Panc1 (cell line): ENCODE data around the gene PCSK5. TPM values are rescaled to one million over a fixed set of nuclear protein-coding genes. Genes with fewer than 3 reads are reported as not detected.

ENCODE experiments used
- ATAC-seq: fragments of 200-7000 bp; cut with Tn5 transposase; 2 replicates; pipeline ENCODE4 v1.9.1; 2020; ENCODE audit warnings: mild to moderate bottlenecking, moderate library complexity
- BruUV-seq: library from RNA; stranded (reverse); fragments of 400-500 nt; replicated peaks from 2 replicates; lab custom pipeline; 2021; lab: Mats Ljungman, UMichigan
- CTCF ChIA-PET: fragments of 300-600 bp; sonication (Branson Sonifier 250); formaldehyde crosslinking; loops from one replicate; lab custom pipeline; 2022; ENCODE audit warnings: antibody characterized with exemption; lab: Charles Lee
- POLR2A ChIA-PET: fragments of 300-600 bp; sonication (Branson Sonifier 250); formaldehyde crosslinking; loops from one replicate; lab custom pipeline; 2022; ENCODE audit warnings: antibody characterized with exemption; lab: Charles Lee
- DNase-seq: peaks from one replicate; pipeline ENCODE4 v3.0.0-alpha.2; 2010; ENCODE audit warnings: low read depth, low spot score
- H3K27ac ChIP-seq: 2 replicates; pipeline ENCODE4 v1.5.1; 2011; ENCODE audit warnings: mild to moderate bottlenecking, low read length, inconsistent platforms
- H3K27me3 ChIP-seq: fragments of 200-500 bp; sonication (Bioruptor generic); 2 replicates; pipeline ENCODE4 v1.6.0; 2014; ENCODE audit warnings: low read length, inconsistent platforms; ENCODE audit not compliant: control insufficient read depth, insufficient read depth
- H3K36me3 ChIP-seq: fragments of 200-500 bp; sonication (Bioruptor generic); 2 replicates; pipeline ENCODE4 v1.5.1; 2014; ENCODE audit warnings: inconsistent platforms, mild to moderate bottlenecking, low read length, moderate library complexity; ENCODE audit not compliant: control insufficient read depth, insufficient read depth
- H3K4me1 ChIP-seq: 2 replicates; pipeline ENCODE4 v1.5.1; 2011; ENCODE audit warnings: inconsistent platforms, mild to moderate bottlenecking, low read length, moderate library complexity; ENCODE audit not compliant: control insufficient read depth, insufficient read depth
- H3K4me3 ChIP-seq, 2 experiments: 2 replicates each; pipeline ENCODE4 v1.5.1; 2011 to 2012; ENCODE audit warnings: low read depth in 2 of 2, low read length in 2 of 2, mild to moderate bottlenecking in 2 of 2, inconsistent platforms in 1 of 2, moderate library complexity in 1 of 2
- H3K9me3 ChIP-seq: fragments of 200-500 bp; sonication (Bioruptor generic); 2 replicates; pipeline ENCODE4 v1.5.1; 2014; ENCODE audit warnings: low read depth, mild to moderate bottlenecking, inconsistent platforms, low read length, moderate library complexity; ENCODE audit not compliant: control insufficient read depth, insufficient read depth
- CTCF ChIP-seq: fragments of 450-650 bp; IDR thresholded peaks from 2 replicates; pipeline ENCODE4 v1.5.1; 2017; ENCODE audit warnings: mild to moderate bottlenecking
- POLR2AphosphoS5 ChIP-seq: IDR thresholded peaks from 2 replicates; pipeline ENCODE4 v1.6.1; 2012; ENCODE audit warnings: mild to moderate bottlenecking, low read depth, low read length, moderate library complexity
- SIN3A ChIP-seq: IDR thresholded peaks from 2 replicates; pipeline ENCODE4 v1.6.1; 2012; ENCODE audit warnings: low read depth, mild to moderate bottlenecking, low read length, moderate library complexity, borderline replicate concordance; ENCODE audit not compliant: insufficient read depth
- TCF7L2 ChIP-seq: IDR thresholded peaks from 2 replicates; pipeline ENCODE4 v1.6.1; 2011; ENCODE audit warnings: mild to moderate bottlenecking, low read depth, low read length, inconsistent platforms
- in situ Hi-C: cut with HindIII; loops from 2 replicates; pipeline ENCODE4 v1.10.0; 2016; ENCODE audit warnings: low sequenced_read_pairs, low pct_unique_long_range_greater_than_20kb
- intact Hi-C: fragments of 100-400 bp; cut with micrococcal nuclease; formaldehyde crosslinking; loops from one replicate; pipeline ENCODE4 v1.10.0; 2022; ENCODE audit not compliant: unreplicated experiment
- total RNA-seq: library from RNA; stranded (reverse); gene quantifications from one replicate; pipeline ENCODE4 v1.2.1, GENCODE V29; 2021; ENCODE audit not compliant: unreplicated experiment
- TF ChIP-seq, protein P1 (sequence below), 2 experiments: IDR thresholded peaks; 2 replicates each; pipeline ENCODE4 v1.6.1; 2011 to 2012; ENCODE audit warnings: low read depth in 2 of 2, control low read depth in 1 of 2, low read length in 1 of 2, mild to moderate bottlenecking in 1 of 2, moderate library complexity in 1 of 2; ENCODE audit not compliant: insufficient read depth in 1 of 2

The PCSK5 gene
- total RNA-seq, 1 experiment from 2014 or later = 0.21 TPM

GRCh38 chr9:76257311-76257710, 366.8 kb downstream of the PCSK5 start:
- H3K27ac ChIP-seq = no peak overlapping the region
- H3K9me3 ChIP-seq = no peaks in the 10 kb centered on the region
- H3K4me1 ChIP-seq = no peaks in the 10 kb centered on the region
- TF ChIP-seq TCF7L2 (no peak), POLR2AphosphoS5 (no peak), SIN3A (no peak), CTCF (no peak)
- TF ChIP-seq, protein P1, sequence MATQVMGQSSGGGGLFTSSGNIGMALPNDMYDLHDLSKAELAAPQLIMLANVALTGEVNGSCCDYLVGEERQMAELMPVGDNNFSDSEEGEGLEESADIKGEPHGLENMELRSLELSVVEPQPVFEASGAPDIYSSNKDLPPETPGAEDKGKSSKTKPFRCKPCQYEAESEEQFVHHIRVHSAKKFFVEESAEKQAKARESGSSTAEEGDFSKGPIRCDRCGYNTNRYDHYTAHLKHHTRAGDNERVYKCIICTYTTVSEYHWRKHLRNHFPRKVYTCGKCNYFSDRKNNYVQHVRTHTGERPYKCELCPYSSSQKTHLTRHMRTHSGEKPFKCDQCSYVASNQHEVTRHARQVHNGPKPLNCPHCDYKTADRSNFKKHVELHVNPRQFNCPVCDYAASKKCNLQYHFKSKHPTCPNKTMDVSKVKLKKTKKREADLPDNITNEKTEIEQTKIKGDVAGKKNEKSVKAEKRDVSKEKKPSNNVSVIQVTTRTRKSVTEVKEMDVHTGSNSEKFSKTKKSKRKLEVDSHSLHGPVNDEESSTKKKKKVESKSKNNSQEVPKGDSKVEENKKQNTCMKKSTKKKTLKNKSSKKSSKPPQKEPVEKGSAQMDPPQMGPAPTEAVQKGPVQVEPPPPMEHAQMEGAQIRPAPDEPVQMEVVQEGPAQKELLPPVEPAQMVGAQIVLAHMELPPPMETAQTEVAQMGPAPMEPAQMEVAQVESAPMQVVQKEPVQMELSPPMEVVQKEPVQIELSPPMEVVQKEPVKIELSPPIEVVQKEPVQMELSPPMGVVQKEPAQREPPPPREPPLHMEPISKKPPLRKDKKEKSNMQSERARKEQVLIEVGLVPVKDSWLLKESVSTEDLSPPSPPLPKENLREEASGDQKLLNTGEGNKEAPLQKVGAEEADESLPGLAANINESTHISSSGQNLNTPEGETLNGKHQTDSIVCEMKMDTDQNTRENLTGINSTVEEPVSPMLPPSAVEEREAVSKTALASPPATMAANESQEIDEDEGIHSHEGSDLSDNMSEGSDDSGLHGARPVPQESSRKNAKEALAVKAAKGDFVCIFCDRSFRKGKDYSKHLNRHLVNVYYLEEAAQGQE (IDR thresholded peaks at IDR 0.05; ENCODE audit: insufficient read depth in 1 of 2, low read depth in 2 of 2, low read length in 1 of 2) = no peak
- no peaks in the 10 kb centered on the region for H3K36me3 ChIP-seq
- no TSS peak for BruUV-seq
- ATAC-seq (no peak), DNase-seq (no peak)
- CTCF ChIA-PET = no interaction called here
- in situ Hi-C loops (no loop called here), intact Hi-C loops (no loop called here)
- POLR2A ChIA-PET = no interaction called here
- H3K4me3 ChIP-seq = no peak overlapping the region
- H3K27me3 ChIP-seq = no peaks in the 10 kb centered on the region

- BruUV-seq = no TSS peak
- intact Hi-C loops (no loop called here), in situ Hi-C loops (no loop called here)
- no peak for DNase-seq
- no peaks in the 10 kb centered on the region for H3K4me1 ChIP-seq
- ChIA-PET CTCF (no interaction called here), POLR2A (no interaction called here)
- no peak for TF ChIP-seq SIN3A
- TF ChIP-seq CTCF = no peak
- no peaks in the 10 kb centered on the region for H3K27me3 ChIP-seq
- H3K36me3 ChIP-seq = no peaks in the 10 kb centered on the region
- no peak for ATAC-seq
- H3K4me3 ChIP-seq = no peak overlapping the region
- no peak overlapping the region for H3K27ac ChIP-seq
- no peaks in the 10 kb centered on the region for H3K9me3 ChIP-seq
These were observed 376.3 kb downstream of the PCSK5 start for GRCh38 chr9:76266649-76267283.
